GM12801 (cell line): ENCODE measurements around the gene CADM1.

Source experiments
- TF ChIP-seq, protein P1 (sequence below): IDR thresholded peaks from one replicate; pipeline ENCODE4 v1.5.1; 2011; ENCODE audit warnings: control low read depth; ENCODE audit not compliant: insufficient read length; ENCODE audit errors: extremely low read depth

CADM1 gene

GRCh38 chr11:115504276-115505158 is at the start of gene CADM1:
TSS of gene CADM1 (minus strand) at chr11:115504415.
- TF ChIP-seq, protein P1, sequence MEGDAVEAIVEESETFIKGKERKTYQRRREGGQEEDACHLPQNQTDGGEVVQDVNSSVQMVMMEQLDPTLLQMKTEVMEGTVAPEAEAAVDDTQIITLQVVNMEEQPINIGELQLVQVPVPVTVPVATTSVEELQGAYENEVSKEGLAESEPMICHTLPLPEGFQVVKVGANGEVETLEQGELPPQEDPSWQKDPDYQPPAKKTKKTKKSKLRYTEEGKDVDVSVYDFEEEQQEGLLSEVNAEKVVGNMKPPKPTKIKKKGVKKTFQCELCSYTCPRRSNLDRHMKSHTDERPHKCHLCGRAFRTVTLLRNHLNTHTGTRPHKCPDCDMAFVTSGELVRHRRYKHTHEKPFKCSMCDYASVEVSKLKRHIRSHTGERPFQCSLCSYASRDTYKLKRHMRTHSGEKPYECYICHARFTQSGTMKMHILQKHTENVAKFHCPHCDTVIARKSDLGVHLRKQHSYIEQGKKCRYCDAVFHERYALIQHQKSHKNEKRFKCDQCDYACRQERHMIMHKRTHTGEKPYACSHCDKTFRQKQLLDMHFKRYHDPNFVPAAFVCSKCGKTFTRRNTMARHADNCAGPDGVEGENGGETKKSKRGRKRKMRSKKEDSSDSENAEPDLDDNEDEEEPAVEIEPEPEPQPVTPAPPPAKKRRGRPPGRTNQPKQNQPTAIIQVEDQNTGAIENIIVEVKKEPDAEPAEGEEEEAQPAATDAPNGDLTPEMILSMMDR, result no peak

DNA sequence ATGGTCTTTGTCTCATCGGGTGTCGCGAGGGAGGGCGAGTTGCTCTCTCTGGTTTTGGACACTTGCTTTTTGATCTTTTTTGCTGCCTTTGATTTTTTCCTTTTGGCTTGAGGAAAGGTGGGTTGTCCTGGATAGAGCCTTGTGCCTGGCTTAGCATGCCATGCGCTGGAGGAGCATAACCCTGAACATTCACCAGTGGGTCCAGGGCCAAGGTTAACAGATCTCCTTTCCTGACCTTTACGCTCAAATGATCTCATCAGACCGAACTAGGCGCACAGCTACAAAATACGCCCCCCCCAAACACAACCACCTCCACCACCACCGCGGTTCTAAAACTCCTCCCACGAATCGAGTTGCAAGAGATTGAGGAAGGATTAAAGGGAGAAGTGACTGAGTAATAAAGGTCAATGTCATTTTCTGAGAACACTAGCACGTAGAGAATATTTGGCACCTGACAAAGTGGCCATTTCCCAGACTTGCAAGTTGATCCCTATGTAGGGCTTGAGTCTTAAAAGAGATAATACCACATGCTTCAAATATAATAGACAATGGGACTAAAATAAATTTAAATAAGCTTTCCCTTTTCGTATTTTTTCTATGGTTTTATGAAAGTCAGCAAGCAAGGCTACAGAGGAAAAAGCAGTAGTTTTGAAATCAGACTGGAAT is 48.7 kb upstream of the CADM1 start:
- TF ChIP-seq, protein P1, result no peak

GRCh38 chr11:115552151-115552772 is 48.0 kb upstream of the CADM1 start:
- TF ChIP-seq, protein P1, result no peak

DNA sequence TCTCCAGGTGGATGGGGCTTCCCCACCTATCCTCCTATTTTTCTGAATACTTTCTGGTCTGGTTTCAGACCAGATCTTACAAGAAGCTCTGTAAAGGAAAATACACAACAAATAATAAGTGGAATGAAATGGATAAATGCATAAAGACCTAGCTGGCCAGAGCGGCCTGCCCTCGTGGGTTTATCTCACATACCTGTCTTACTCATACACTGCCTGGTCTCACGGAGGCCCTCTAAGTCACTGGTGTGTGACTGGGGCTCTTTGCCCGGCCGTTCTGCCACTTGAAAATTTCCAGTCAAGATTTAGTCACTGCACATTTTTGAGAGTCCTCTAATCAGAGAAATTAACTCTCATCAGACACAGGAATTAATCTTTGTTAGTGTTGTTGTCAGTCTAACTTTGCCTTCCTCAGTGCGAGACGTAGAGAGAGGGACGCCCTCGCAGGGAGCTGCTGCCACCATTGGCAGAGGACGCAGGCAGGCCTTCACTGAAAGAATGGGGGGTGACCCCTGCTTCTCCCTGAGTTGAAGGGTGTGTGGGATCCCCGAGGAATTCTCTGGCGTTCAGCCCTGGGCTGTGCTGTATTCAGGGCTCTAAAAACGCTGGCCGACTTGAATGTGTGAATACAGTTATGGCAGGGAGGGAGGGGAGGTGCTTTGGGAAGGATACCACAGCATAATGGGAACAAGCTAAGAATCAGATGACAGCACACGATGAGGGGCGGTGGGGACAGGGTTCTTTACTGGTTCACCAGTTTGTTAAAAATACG is 46.3 kb upstream of the CADM1 start:
- TF ChIP-seq, protein P1, result no peak

DNA sequence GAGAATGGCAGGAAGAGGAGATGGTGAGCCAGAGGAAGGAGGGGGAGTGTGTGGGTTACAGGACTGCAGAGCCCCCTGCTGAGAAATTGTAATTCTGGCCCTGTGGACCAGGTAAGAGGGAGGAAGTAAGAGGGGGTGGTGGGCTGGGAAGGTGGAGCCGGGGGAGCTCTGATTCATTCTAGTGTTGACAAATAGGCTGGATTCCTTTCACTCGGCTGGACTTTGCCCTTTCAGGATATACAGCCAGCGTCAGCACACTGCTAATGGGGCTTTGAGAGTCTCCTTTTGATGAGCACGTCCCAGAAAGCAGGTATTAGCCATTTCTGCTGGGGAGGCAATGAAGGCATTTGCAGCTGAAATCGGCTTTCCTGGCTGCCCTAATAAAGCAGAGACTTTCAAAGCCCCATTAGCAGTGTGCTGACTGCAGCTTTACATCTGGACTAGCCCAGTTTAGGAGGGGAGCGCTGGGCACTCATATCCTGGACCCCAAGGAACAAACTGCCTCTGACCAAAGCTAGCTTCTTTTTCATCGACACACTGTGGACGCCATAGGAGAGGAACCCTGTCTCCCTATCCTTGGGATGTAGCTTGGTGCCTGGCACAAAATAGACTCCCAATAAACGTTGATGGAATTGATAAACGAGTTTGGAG is 44.8 kb upstream of the CADM1 start:
- TF ChIP-seq, protein P1, result no peak

DNA sequence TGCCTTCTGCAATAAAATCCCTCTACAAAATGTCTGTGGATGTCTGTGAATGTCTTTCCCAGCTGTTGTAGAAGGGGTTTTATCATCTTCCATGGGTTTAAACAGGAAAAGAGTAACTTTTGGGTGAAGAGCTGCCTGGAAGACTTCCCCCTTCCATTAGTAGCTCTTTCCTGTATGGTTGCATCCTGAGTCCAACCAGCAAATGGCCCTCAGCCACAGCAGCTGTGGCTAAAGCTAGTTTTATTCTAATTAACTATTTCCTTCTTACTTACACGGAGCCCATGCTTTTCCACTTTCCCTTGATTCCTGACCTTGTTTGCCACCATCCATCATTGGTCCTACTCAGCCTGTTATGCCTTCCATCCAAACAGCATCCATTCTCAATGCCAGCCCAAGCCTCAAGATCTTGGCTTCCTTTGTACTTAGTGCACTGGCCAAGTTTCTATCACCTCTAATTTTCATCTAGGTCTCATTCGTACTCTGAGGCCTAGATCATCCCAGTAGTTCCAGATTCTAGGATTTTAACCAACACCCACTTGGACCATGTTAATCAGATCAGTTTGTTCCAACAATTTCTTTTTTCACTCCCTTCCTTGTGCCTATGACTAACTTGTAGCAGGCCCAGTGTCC is 41.5 kb upstream of the CADM1 start:
- TF ChIP-seq, protein P1, result no peak
